Activated CD4-positive, alpha-beta T cell treated with anti-CD3 and anti-CD28 coated beads for 36 hours (primary cell): ENCODE data around the gene PARG. TPM values are rescaled to one million over a fixed set of nuclear protein-coding genes. Genes with fewer than 3 reads are reported as not detected.

Experiments used
- ATAC-seq: fragments of 200-7000 bp; cut with Tn5 transposase; one replicate; pipeline ENCODE4 v1.10.0; 2021; ENCODE audit warnings: mild to moderate bottlenecking, moderate library complexity
- CTCF ChIA-PET: fragments of 350-600 bp; sonication (Branson Sonifier 250); formaldehyde crosslinking; loops from one replicate; lab custom pipeline; 2021; ENCODE audit warnings: antibody characterized with exemption; lab: Charles Lee
- POLR2A ChIA-PET: fragments of 350-600 bp; sonication (Branson Sonifier 250); formaldehyde crosslinking; loops from one replicate; lab custom pipeline; 2021; ENCODE audit warnings: antibody characterized with exemption, inconsistent platforms; lab: Charles Lee
- DNase-seq: peaks from one replicate; pipeline ENCODE4 v3.0.0-alpha.2; 2020
- H3K27ac Mint-ChIP-seq: one replicate; pipeline ENCODE4 v1.8.0; 2021; ENCODE audit warnings: mixed read lengths
- H3K27me3 Mint-ChIP-seq: one replicate; pipeline ENCODE4 v1.8.0; 2021; ENCODE audit warnings: mixed read lengths
- H3K36me3 Mint-ChIP-seq: one replicate; pipeline ENCODE4 v1.8.0; 2021; ENCODE audit warnings: low read depth, mixed read lengths
- H3K4me1 Mint-ChIP-seq: one replicate; pipeline ENCODE4 v1.8.0; 2021; ENCODE audit warnings: mixed read lengths
- H3K4me3 Mint-ChIP-seq: one replicate; pipeline ENCODE4 v1.8.0; 2021; ENCODE audit warnings: mild to moderate bottlenecking, moderate library complexity, mixed read lengths
- H3K9me3 Mint-ChIP-seq: one replicate; pipeline ENCODE4 v1.8.0; 2021; ENCODE audit warnings: low read depth, mixed read lengths
- intact Hi-C, 2 experiments: fragments of 100-400 bp; cut with DNase I in 1 of 2; cut with micrococcal nuclease in 1 of 2; formaldehyde crosslinking; loops; one replicate each; pipeline versions ENCODE4 v1.14.2 to v1.15.1; 2022 to 2024; cut with DNase I, micrococcal nuclease
- total RNA-seq, 2 experiments: library from RNA; stranded (reverse); gene quantifications; one replicate each; pipeline ENCODE4 v1.2.3, GENCODE V29; 2021

Gene PARG
- total RNA-seq, 2 experiments from 2014 or later: 33.9 to 36.1 TPM

DNA sequence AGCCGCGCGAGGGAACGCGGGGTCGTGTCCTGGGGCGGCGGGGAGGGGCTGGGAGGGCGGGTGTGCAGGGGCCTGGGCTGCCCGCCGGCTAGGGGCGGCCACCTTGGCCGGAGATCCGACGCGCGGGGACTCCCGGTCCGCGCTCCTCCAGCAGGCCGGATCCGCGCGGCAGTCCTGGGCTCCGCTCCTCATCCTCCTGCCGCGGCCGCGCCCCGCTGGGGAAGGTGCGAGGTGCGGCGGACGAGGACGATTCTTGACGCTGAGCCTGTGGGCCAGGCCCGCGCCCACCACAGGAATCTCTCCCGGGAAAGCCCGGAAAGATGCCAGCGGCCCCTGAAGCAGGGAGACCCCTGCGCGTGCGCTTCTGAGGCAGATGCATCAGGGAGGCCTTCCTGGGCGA, 173.1 kb downstream of the PARG start:
- Mint-ChIP-seq H3K36me3 (no peaks in the 10 kb centered on the region), H3K27me3 (peaks cover 37% of the 10 kb centered on the region), H3K9me3 (peaks cover 7% of the 10 kb centered on the region), H3K4me3 (no peak overlapping the region), H3K27ac (no peak overlapping the region), H3K4me1 (no peaks in the 10 kb centered on the region)
- ChIA-PET POLR2A (no interaction called here), CTCF (no interaction called here)
- intact Hi-C loops: no loop called here
- DNase-seq (no peak), ATAC-seq (no peak)

DNA sequence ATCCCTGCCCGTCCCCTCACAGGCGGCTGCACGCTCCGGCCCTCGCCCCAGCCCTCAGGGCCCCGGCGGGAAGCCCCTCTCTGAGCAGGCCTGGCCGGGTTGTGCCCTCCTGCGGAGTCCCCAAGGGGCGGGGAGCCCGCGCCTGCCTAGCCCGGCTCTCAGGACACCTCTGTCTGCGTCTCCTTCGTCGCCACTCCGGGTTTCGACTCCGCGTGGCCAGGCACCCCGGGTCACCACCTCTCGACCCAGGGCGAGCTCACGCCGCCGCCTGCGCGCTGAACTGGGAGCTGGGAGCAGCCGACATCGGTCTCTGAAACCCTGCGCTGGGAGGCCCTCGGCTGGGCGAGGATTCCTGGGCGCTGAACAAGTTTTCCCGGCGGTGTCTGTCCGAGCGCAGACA, 173.5 kb downstream of the PARG start:
- intact Hi-C loops: no loop called here
- H3K27ac Mint-ChIP-seq: no peak overlapping the region
- no peaks in the 10 kb centered on the region for H3K36me3 Mint-ChIP-seq
- ATAC-seq: no peak
- H3K4me1 Mint-ChIP-seq: no peaks in the 10 kb centered on the region
- DNase-seq: no peak
- no peak overlapping the region for H3K4me3 Mint-ChIP-seq
- peaks cover 41% of the 10 kb centered on the region for H3K27me3 Mint-ChIP-seq
- POLR2A ChIA-PET: no interaction called here
- CTCF ChIA-PET: no interaction called here
- peaks cover 7% of the 10 kb centered on the region for H3K9me3 Mint-ChIP-seq

Other genes starting within 250 kb of the PARG start
- under 1 TPM; 0.44 to 0.73 TPM for gene OGDHL, start 179.7 kb downstream of the PARG start, total RNA-seq
- gene TIMM23B, start within 50 bp of the PARG start, total RNA-seq: 10 to 100 TPM; 21.3 to 27.3 TPM
- 10 to 100 TPM; 21.3 to 24.6 TPM for gene AGAP6, start 46.4 kb upstream of the PARG start, total RNA-seq
- 10 to 100 TPM; 25.0 to 25.2 TPM for gene WASHC2A, start 125.9 kb upstream of the PARG start, total RNA-seq